Suppressor macrophage treated with lipopolysaccharide for 1 hour (primary cell): ENCODE data around the gene PTPRZ1.

Source experiments
- DNase-seq, 3 donors: peaks; one replicate each; pipeline ENCODE4 v3.0.0-alpha.2; 2020 to 2022

The PTPRZ1 gene

GRCh38 chr7:121872831-121873288 lies at the start of gene PTPRZ1:
PTPRZ1 (plus strand) TSS chr7:121873161; CDS start chr7:121873500, 339 bp downstream.
- no peak for DNase-seq

GRCh38 chr7:121824276-121824675 lies 48.7 kb upstream of the PTPRZ1 start:
- no peak for DNase-seq

GRCh38 chr7:121831351-121831750 lies 41.6 kb upstream of the PTPRZ1 start:
- DNase-seq: no peak

GRCh38 chr7:121831801-121832200 lies 41.2 kb upstream of the PTPRZ1 start:
- DNase-seq: no peak

GRCh38 chr7:121832347-121832746 lies 40.6 kb upstream of the PTPRZ1 start:
- no peak for DNase-seq

- no peak for DNase-seq
Measured at GRCh38 chr7:121833991-121834390, 39.0 kb upstream of the PTPRZ1 start.

GRCh38 chr7:121837462-121837861 lies 35.5 kb upstream of the PTPRZ1 start:
- DNase-seq: no peak

GRCh38 chr7:121847041-121847440 lies 25.9 kb upstream of the PTPRZ1 start:
- DNase-seq: no peak

GRCh38 chr7:121853307-121853706 lies 19.7 kb upstream of the PTPRZ1 start:
- DNase-seq: no peak

GRCh38 chr7:121860953-121861352 lies 12.0 kb upstream of the PTPRZ1 start:
- no peak for DNase-seq

- DNase-seq: no peak
Measured at GRCh38 chr7:121862591-121862990, 10.4 kb upstream of the PTPRZ1 start.

GRCh38 chr7:121871188-121871587 lies 1.8 kb upstream of the PTPRZ1 start:
- DNase-seq: no peak

- DNase-seq: no peak
Measured at GRCh38 chr7:121873289-121874194, 581 bp downstream of the PTPRZ1 start.

- no peak for DNase-seq
Measured at GRCh38 chr7:121874298-121874697, 1.3 kb downstream of the PTPRZ1 start.

GRCh38 chr7:121875203-121875602 lies 2.2 kb downstream of the PTPRZ1 start:
- no peak for DNase-seq

- no peak for DNase-seq
Measured at GRCh38 chr7:121876656-121877500, 3.9 kb downstream of the PTPRZ1 start.

- no peak for DNase-seq
Measured at GRCh38 chr7:121878918-121879464, 6.0 kb downstream of the PTPRZ1 start.

GRCh38 chr7:121879544-121879943 lies 6.6 kb downstream of the PTPRZ1 start:
- no peak for DNase-seq

GRCh38 chr7:121882731-121883130 lies 9.8 kb downstream of the PTPRZ1 start:
- no peak for DNase-seq

GRCh38 chr7:121885166-121885920 lies 12.4 kb downstream of the PTPRZ1 start:
- DNase-seq: no peak

- DNase-seq: no peak
Measured at GRCh38 chr7:121887634-121888033, 14.7 kb downstream of the PTPRZ1 start.

GRCh38 chr7:121890833-121891232 lies 17.9 kb downstream of the PTPRZ1 start:
- DNase-seq: no peak

GRCh38 chr7:121891731-121892130 lies 18.8 kb downstream of the PTPRZ1 start:
- no peak for DNase-seq
